MM.1S (cell line): ENCODE measurements around the gene KCTD2.

Experiments used
- DNase-seq: peaks from one replicate; pipeline ENCODE4 v3.0.0-alpha.2; 2015
- H2AFZ ChIP-seq: fragments of 300-600 bp; sonication (generic); 2 replicates; pipeline ENCODE4 v1.6.0; 2016; ENCODE audit warnings: antibody characterized with exemption, low read length
- H3F3A ChIP-seq: fragments of 300-600 bp; sonication (generic); 2 replicates; pipeline ENCODE4 v1.6.1; 2016; ENCODE audit warnings: mild to moderate bottlenecking, antibody characterized with exemption, low read length, moderate library complexity, mixed read lengths; ENCODE audit not compliant: insufficient read depth
- H3K27ac ChIP-seq: fragments of 300-600 bp; sonication (generic); 2 replicates; pipeline ENCODE4 v1.5.1; 2016; ENCODE audit warnings: mild to moderate bottlenecking, low read length
- H3K27me3 ChIP-seq: fragments of 300-600 bp; sonication (generic); replicated peaks from 2 replicates; pipeline ENCODE4 v1.6.0; 2016; ENCODE audit warnings: low read length; ENCODE audit not compliant: insufficient read depth
- H3K36me3 ChIP-seq: fragments of 300-600 bp; sonication (generic); replicated peaks from 2 replicates; pipeline ENCODE4 v1.6.1; 2016; ENCODE audit warnings: mild to moderate bottlenecking, low read length, mixed read lengths; ENCODE audit not compliant: insufficient read depth
- H3K4me1 ChIP-seq: fragments of 300-600 bp; sonication (generic); 2 replicates; pipeline ENCODE4 v1.6.1; 2016; ENCODE audit warnings: low read length, mixed read lengths
- H3K4me2 ChIP-seq: fragments of 300-600 bp; sonication (generic); 2 replicates; pipeline ENCODE4 v1.6.0; 2016; ENCODE audit warnings: low read depth, low read length
- H3K4me3 ChIP-seq: fragments of 300-600 bp; sonication (generic); 2 replicates; pipeline ENCODE4 v1.5.1; 2016; ENCODE audit warnings: low read length, mixed read lengths
- H3K79me2 ChIP-seq: fragments of 300-600 bp; sonication (generic); 2 replicates; pipeline ENCODE4 v1.6.1; 2016; ENCODE audit warnings: mixed run types, low read length, mixed read lengths
- H3K9ac ChIP-seq: fragments of 300-600 bp; sonication (generic); 2 replicates; pipeline ENCODE4 v1.6.1; 2016; ENCODE audit warnings: low read length, mixed read lengths
- H3K9me2 ChIP-seq: fragments of 300-600 bp; sonication (generic); replicated peaks from 2 replicates; pipeline ENCODE4 v1.6.1; 2016; ENCODE audit warnings: mild to moderate bottlenecking, low read length, mixed read lengths; ENCODE audit not compliant: insufficient read depth
- H3K9me3 ChIP-seq: fragments of 300-600 bp; sonication (generic); replicated peaks from 2 replicates; pipeline ENCODE4 v1.6.1; 2016; ENCODE audit warnings: mild to moderate bottlenecking, low read length, mixed read lengths; ENCODE audit not compliant: insufficient read depth
- H4K20me1 ChIP-seq: fragments of 300-600 bp; sonication (generic); 2 replicates; pipeline ENCODE4 v1.6.1; 2016; ENCODE audit warnings: mild to moderate bottlenecking, low read length, moderate library complexity, mixed read lengths; ENCODE audit not compliant: insufficient read depth
- CTCF ChIP-seq: fragments of 300-600 bp; sonication (generic); IDR thresholded peaks from 2 replicates; pipeline ENCODE4 v1.5.1; 2016; ENCODE audit warnings: antibody characterized with exemption, low read length, mixed read lengths
- EZH2 ChIP-seq: fragments of 300-600 bp; sonication (generic); optimal IDR thresholded peaks from 2 replicates; pipeline ENCODE3; 2017; ENCODE audit warnings: low read depth, mild to moderate bottlenecking, antibody characterized with exemption, low read length, mixed read lengths
- EZH2phosphoT487 ChIP-seq: fragments of 300-600 bp; sonication (generic); IDR thresholded peaks from 2 replicates; pipeline ENCODE4 v1.6.1; 2018; ENCODE audit warnings: antibody characterized with exemption, low read length

KCTD2 gene

DNA sequence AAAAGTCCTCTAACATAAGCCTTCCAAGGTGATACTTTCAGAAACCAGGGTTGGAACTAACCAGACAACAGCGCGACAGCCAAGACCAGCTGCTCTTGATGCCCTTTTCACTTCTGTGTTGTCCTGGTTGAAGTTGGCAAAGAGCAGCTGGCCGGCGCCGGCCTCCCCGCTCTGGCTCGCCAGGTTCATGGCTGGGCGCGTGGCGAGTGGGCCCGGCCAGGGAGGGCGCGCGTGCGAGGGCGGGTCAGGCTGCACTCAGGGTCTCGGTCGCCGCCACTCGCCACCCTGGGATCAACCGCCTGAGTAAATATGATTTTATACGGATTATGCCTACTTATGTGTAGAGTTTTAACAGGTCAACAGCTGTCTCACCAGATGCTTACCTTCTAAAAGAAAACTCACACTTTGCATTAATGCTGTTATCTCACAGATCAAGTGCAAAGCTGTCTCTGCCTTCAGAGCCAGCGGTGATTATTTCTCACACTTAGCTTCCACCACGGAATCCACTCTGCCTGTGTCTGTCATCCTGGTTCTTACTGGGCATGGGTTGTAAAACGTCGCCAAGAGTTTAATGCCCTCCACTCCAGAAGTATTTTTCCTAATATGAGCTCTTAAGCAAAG, 13.5 kb downstream of the KCTD2 start:
- H4K20me1 ChIP-seq, result no peaks in the 10 kb centered on the region
- no peaks in the 10 kb centered on the region; the same call in 1 of the 2 replicates for H3K36me3 ChIP-seq

GRCh38 chr17:75061055-75061438, 14.0 kb downstream of the KCTD2 start:
- Histone ChIP-seq H3K27me3 (no peaks in the 10 kb centered on the region), H3K9ac (no peak overlapping the region), H3K36me3 (no peaks in the 10 kb centered on the region; the same call in 1 of the 2 replicates)

More for the DNA sequence above, 13.5 kb downstream of the KCTD2 start:
- Histone ChIP-seq H3K27ac (no peak overlapping the region), H3F3A (peaks cover 4% of the 10 kb centered on the region; the same call in 1 of the 2 replicates), H3K4me2 (no peak overlapping the region), H3K79me2 (no peaks in the 10 kb centered on the region), H3K27me3 (no peaks in the 10 kb centered on the region), H3K4me1 (peaks cover 7% of the 10 kb centered on the region), H2AFZ (no peak overlapping the region), H3K4me3 (no peak overlapping the region), H3K9ac (no peak overlapping the region), H3K9me2 (no peaks in the 10 kb centered on the region), H3K9me3 (no peaks in the 10 kb centered on the region)
- no peak for TF ChIP-seq CTCF
- no peak for TF ChIP-seq EZH2
- no peak for TF ChIP-seq EZH2phosphoT487
- DNase-seq, result no peak

DNA sequence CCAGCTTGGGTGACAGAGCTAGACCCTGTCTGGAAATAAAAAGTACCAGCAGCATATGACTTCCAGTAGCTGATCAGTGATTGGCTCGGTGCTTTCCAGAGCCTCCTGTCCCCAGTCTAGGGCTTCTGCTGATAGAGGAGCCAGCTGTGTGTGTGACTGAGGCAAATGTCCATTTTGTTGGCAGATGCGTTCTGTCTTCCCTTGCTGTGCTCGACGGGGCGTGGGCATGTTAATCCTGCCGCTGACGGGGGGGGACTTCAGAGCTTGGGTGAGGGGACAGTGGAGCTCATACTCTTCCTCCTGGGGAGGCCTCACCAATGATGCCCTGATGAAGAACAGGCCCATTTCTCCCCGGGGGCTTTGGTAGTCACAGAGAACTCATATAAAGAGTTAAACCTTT, 14.6 kb downstream of the KCTD2 start:
- Histone ChIP-seq H3K79me2 (no peaks in the 10 kb centered on the region), H3K9ac (no peak overlapping the region), H3F3A (peaks cover 15% of the 10 kb centered on the region; the same call in 1 of the 2 replicates), H3K27me3 (no peaks in the 10 kb centered on the region), H4K20me1 (no peaks in the 10 kb centered on the region), H3K4me2 (no peak overlapping the region), H3K9me3 (no peaks in the 10 kb centered on the region), H2AFZ (no peak overlapping the region), H3K9me2 (no peaks in the 10 kb centered on the region), H3K4me1 (peaks cover 18% of the 10 kb centered on the region), H3K4me3 (no peak overlapping the region), H3K27ac (no peak overlapping the region), H3K36me3 (no peaks in the 10 kb centered on the region; the same call in 1 of the 2 replicates)
- DNase-seq, result no peak
- TF ChIP-seq CTCF (no peak), EZH2phosphoT487 (no peak), EZH2 (no peak)

More at GRCh38 chr17:75061055-75061438, 14.0 kb downstream of the KCTD2 start:
- Histone ChIP-seq H3K4me2 (no peak overlapping the region), H2AFZ (no peak overlapping the region), H3K27ac (no peak overlapping the region), H3K9me3 (no peaks in the 10 kb centered on the region), H3K4me3 (no peak overlapping the region), H3K9me2 (no peaks in the 10 kb centered on the region), H3K79me2 (no peaks in the 10 kb centered on the region), H3K4me1 (peaks cover 12% of the 10 kb centered on the region), H3F3A (peaks cover 9% of the 10 kb centered on the region; the same call in 1 of the 2 replicates), H4K20me1 (no peaks in the 10 kb centered on the region)
- no peak for TF ChIP-seq CTCF
- no peak for TF ChIP-seq EZH2phosphoT487
- no peak for DNase-seq
